Measurements from ENCODE around the gene MYO6.
"Not testable (repeated sequence)": the region's sequence is repeated elsewhere in the genome, so short reads cannot be mapped to it uniquely, and the experiment has no call there.

DNA sequence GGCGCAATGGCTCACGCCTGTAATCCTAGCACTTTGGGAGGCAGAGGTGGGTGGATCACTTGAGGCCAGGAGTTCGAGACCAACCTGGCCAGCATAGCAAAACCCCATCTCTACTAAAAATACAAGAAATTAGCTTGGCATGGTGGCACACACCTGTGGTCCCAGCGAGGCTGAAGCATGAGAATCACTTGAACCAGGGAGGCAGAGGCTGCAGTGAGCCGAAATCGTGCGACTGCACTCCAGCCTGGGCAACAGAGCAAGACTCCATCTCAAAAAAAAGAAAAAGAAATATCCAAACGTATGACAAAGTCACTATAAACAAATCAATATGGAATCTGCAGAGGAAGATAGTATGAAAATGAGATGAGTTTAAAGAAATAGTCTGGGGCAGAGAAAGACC, 18.0 kb upstream of the MYO6 start:
- TF ChIP-seq CTCF, POLR2A, POLR2AphosphoS5 (IDR thresholded peaks at IDR 0.05): not testable (repeated sequence)
